Activated CD8-positive, alpha-beta memory T cell treated with anti-CD3 and anti-CD28 coated beads for 4 hours (primary cell): ENCODE measurements around the gene SMAD1.
A peak's percentile ranks its signal among the peaks of the same experiment; 100 is the strongest.
"Not testable (repeated sequence)": the region's sequence is repeated elsewhere in the genome, so short reads cannot be mapped to it uniquely, and the experiment has no call there.

Source experiments
- DNase-seq, 2 donors: peaks; one replicate each; pipeline ENCODE4 v3.0.0-alpha.2; 2020; ENCODE audit warnings: low read depth in 2 of 2

SMAD1 gene

DNA sequence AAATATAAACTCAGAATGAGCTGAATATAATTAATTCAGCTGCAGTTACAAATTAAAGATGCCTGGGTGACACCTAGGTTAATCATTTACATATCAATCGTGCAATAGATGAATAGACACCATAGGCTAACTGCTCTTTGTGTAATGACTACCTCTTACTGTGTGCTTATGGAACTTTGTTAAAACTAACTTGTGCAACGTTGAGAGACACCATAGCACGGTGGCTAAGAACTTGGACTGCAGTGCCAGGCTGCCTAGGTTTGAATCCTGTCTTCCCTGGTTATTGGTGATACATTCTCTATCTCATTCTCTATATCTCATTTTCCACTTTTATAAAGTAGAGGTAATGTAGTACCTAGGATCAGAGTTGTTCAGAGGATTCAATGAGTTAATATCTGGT, 46.9 kb downstream of the SMAD1 start:
- DNase-seq = no peak

DNA sequence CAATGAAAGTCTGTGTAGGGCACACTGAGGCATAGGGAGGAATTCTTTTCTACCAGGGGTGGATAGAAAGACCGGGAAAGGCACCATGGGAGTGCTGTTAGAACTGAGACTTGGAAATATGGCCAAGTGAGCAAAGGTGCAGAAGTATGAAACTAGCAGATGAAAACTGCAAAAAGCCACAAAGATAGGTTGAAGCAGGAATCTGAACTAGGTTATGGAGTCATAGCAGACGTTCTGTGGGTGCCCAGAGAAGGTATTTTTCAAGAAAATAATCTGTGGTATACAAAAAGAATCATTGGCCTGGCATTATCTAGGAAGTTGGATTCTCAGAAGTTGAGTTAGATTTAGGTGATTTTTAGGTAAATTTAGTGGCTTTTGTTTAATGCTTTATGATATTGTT, 48.5 kb downstream of the SMAD1 start:
- DNase-seq = no peak

DNA sequence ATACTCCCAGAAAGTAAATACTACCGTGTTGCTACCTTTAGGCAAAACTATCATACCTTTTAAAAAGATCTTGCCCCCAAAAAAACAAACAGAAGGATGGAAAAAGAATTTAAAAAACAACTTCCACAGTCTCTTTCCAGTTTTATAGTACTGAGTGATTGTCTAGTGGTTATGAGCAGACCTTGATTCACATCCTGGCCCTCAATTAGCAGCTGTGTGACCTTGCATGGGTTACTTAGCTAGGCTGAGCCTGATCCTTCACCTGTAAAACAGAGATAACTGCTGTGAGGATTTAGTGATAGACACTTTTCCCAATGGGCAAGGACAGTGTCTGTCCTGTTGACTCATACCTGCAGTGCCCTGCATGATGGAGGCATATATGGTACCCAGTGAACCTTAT, 49.0 kb downstream of the SMAD1 start:
- DNase-seq = no peak

DNA sequence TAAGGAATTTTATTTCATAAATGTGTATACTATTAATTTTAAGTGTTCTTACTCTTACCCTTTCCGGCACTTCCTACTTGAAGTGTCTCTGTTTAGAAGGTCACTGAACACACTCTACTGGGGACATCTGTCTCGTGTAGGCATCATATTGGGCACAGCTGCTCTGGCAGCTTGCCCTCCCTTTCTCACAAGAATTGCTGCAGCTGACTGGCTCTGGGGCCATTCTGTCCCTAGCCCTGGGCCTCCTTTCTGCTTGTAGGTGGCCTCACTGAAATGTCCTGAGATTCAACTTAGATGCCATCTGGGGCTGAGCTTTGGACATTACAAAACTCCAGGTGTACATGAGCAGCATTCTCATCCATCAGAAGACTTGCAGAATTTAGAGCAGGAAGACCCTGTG, 49.6 kb downstream of the SMAD1 start:
- no peak for DNase-seq

DNA sequence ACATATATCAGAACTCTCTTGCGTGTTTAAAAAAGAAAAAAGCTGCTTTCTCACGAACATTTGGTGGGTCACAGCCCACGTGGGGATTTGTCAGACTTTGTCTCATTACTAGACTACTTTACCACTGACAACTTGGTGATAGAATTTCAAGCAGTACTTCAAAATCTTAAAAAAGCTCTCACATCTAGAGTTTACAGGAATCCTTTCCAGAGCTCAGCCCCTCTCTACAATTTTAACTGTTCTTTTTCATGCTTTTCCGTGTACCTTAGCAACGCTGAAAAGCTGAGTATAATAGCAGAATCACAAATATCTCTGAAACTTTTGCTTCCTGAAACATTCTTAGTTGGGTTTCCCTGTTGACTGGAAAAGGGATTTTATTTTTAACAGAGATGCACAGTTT, 50.2 kb downstream of the SMAD1 start:
- DNase-seq = no peak

DNA sequence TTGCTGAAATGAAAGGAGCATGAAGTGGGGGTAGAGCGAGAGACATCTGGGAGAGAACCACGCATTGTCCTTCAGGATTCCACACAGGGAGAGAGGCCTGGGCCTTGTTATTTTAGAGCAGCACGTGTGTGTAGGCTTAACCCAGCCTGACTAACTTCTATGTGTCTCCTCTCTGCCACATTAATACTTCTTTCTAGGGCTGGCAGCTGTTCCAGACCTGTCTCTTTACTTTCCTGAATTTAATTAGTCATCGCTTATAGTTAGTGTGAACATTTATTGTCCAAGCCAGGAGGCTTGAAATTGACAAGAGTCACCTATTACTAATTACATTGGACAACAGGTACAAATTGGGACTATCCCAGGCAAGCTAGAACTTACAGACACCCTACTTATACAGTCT, 51.3 kb downstream of the SMAD1 start:
- no peak for DNase-seq

DNA sequence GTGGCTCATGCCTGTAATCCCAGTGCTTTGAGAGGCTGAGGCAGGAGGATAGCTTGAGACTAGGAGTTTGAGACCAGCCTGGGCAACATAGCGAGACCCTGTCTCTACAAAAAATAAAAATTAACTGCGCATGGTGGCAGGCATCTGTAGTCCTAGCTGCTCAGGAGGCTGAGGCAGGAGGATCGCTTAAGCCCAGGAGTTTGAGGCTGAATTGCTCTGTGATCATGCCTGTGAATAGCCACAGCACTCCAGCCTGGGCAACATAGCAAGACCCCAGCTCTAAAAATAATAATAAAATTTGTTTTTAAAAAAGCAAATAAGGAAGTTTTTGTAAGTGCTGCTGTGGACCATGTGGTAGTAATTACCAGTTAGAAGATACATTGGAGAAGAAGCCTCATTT, 51.8 kb downstream of the SMAD1 start:
- not testable (repeated sequence) for DNase-seq

DNA sequence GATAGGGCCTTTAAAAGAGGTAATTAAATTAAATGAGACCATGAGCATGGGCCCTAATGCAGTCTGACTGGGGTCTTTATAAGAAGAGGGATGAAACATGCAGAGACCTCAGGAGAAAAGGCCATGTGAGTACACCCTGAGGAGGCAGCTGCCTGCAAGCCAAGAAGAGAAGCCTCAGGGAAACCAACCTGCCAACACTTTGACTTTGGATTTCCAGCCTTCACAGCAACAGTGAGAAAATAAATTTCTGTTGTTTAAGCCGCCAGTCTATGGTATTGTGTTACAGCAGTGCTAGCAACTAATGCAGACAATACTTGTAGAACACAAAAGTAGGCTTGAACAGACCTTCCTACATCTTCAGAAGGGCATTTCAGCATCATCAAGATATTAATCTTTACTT, 52.3 kb downstream of the SMAD1 start:
- no peak for DNase-seq

DNA sequence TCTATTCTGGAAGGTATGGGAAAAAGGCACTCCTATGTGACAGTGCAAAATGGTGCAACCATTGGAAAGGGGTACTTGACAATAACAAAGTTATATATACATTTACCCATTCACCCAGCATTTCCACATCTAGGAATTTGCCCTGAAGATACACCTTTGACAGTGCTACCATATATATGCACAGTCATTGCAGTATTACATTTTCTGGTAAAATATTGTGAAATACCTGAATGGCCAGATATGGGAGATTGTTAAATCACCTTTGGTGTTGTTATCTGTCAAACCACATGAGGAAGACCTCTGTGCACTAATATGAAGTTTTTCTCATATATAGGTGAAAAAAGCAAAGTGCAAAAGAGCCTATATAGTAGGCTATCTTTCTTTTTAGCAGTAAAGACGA, 53.5 kb downstream of the SMAD1 start:
- no peak for DNase-seq

DNA sequence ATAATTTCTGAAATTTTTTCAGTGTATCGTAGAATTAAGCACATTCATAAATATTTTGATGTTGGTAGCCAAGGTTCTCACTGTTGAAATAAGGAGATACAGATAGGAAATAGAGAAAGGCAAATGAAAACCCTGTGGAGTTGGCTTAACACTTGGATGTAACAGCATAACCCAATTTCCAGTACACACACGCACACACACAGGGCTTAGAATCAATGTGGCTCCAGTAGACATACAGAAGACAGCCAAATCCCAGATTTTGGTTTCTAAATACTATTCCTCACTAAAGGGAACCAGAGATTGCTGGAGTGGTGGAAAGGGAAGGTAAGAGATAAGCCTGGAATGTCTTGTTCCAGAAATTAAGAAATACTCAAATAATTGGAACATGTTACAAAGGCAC, 54.4 kb downstream of the SMAD1 start:
- no peak for DNase-seq

DNA sequence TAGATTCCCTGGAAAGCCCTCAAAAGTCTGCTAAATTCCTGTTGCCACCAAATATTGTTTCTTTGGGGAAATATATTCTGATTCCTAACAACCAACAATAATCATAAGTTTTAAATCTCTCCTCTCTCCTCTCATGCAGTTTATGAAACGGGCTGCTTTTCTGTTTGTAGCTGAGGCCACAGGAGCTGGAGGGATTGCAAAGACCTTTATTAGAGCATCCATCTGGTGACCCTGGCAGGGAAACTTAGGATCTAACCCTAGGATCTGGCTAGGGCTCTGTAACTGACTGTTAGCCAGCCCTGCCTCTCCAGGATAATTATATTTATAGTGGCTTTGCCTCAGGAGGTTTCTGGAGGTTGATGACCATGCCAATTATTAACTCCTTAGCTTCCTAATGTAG, 56.9 kb downstream of the SMAD1 start:
- no peak for DNase-seq

DNA sequence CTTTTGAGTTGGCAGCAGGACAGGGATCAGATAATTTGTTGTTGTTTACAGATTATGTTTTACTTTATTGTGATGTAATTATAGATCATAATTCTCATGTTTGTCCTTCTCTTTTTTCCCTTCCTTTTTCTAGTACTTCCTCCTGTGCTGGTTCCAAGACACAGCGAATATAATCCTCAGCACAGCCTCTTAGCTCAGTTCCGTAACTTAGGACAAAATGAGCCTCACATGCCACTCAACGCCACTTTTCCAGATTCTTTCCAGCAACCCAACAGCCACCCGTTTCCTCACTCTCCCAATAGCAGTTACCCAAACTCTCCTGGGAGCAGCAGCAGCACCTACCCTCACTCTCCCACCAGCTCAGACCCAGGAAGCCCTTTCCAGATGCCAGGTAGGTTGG, 58.0 kb downstream of the SMAD1 start:
- DNase-seq = no peak

DNA sequence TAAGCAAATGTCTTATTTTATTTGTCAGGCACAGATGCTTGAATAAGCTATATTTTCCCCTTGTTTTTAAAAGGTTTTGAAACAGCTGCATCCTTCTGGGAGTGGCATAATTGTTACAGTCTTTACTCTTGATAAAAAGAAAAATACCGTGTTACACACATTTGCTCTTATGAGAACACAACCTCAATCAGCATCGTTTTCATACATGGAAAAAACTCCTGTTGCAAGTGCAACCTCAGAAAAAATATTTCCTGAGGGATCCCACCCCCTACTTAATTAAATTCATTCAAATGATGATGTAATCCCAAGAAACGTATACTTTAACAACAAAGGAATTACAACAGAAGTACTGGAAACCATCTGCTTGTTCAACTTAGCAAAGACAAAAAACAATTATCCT, 58.6 kb downstream of the SMAD1 start:
- DNase-seq = no peak

DNA sequence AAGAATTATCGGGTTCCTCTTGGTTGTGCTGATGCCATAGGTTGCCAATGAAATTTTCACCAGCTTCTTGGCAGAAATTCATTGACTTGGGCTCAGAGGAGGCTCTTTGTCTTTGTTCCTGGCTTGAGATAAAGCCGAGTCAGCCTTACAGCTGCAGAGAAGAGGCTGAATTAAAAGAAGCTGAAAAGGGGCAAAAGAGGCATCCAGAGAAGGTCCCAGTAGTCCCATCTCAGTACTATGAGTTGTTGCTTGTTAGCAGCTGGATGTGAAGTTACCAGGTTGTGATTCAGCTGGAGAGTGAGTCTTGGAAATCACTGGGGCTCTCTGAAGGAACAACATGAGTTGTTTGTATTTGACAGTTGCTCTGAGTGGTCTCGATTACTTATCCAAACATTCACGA, 59.7 kb downstream of the SMAD1 start:
- no peak for DNase-seq

DNA sequence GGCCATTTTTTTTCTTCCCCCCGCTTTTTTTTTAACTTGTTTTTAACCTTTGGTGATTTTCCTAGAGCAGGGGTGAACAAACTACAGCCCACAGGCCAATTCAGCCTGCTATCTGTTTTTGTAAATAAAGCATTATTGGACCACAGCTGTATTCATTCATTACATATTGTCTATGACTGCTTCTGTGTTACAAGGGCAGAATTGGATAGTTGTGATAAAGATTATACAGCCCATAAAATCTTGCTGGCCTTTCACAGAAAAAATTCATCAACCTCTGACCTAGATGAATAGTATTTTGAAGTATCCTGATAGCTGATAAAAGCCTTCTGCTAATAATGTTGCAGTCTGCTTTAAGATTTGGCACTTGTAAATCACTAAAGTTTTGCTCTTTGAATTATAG, 63.4 kb downstream of the SMAD1 start:
- DNase-seq = no peak

DNA sequence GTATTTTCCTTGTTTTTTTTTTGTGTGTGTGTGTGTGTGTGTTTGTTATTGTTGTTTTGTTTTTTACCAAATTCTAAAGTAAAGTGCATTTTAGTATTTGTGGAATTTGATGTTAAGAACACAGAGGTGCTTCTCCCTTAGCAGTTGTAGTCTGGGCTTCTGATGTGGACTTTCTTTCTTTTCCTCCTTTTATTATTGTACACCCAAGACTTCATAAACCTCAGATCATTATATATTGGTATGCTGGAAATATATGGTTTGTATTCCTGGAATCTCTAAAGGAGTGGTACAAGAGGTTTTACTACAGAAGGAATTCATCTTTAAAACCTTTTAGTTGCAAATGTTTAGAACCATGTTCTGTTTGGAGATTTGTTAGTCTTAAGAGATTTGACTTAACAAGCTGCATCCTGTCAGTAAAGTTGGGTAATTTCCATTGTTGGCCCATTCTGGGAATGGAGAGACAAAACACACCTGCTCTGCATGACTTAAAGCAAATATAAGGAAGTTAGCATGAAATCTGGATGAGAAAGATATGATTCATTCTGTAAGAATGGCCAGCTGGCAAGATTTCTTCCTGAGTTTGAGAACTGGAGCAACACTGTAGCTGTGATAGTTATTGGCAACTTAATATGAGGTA, 64.0 kb downstream of the SMAD1 start:
- no peak for DNase-seq

DNA sequence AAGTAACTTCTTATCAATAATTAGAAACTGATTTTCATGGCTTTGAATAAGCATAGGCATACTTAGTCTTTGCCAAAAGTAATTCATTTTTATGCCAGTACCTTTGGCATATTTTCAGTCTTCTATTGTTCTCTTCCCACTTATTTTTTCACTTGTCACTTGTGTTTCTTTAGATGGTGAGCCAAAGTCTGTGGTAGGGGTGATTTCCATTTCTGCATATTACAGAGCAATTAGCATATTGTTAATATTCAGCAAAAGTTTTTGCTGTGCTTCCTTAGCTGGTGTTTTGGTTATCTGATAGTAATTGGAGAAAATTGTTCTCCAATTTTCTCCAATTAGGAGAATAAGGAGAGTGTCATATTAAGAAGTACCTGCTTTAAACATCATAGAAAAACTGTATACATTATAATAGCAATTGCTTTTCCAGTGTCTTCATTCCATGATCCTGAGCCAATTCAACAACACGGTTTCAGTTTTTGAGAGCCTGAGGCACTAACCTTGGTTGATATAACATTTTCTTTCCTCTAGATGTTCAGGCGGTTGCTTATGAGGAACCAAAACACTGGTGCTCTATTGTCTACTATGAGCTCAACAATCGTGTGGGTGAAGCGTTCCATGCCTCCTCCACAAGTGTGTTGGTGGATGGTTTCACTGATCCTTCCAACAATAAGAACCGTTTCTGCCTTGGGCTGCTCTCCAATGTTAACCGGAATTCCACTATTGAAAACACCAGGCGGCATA, 64.7 kb downstream of the SMAD1 start:
- DNase-seq = no peak

DNA sequence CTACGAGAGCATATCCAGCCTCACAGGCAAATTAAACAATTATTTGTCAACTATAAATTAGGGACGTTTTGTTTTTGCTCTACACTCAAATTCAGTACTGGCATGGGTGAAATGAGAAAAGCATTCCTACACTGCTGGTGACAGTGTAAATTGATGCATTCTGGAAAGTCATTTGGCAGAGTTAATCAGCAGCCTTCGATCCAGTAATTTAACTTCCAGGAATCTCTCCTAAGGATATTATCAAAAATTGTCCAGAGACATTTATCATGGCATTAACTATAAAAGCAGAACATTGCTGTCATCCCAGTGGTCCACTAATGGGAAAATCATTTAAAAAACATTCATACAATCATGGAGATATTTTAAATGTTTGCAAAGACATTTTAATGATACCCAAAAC, 70.0 kb downstream of the SMAD1 start:
- DNase-seq = no peak

DNA sequence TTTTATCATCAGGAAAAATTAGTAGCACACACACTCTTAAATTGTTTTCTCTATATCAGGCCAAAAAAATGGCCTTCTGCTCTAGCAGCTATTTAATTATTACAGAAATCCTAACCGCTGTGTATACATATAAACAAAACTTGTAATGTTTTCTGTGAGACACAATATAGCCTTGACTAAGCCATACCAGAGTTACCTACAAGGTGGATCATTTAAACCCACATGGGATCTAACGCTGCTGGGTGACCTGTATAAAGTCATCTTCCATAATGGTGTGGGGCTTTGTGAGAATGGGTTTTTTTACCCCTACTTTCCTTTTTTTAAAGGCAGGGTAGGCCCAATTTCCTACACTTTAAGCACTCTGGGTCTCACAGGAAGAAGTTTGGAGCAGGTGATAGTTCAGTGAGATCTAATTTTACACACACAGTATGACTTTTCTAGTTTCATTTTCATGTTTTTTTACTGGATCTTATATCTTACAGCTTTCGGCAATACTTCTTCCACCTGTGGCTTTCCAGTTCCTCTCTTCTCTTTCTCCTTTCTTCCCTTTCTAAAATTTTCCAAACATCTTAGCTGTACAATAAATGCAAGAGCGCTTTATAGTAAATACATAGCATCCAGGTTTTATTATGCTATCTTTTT, 70.6 kb downstream of the SMAD1 start:
- DNase-seq = no peak

DNA sequence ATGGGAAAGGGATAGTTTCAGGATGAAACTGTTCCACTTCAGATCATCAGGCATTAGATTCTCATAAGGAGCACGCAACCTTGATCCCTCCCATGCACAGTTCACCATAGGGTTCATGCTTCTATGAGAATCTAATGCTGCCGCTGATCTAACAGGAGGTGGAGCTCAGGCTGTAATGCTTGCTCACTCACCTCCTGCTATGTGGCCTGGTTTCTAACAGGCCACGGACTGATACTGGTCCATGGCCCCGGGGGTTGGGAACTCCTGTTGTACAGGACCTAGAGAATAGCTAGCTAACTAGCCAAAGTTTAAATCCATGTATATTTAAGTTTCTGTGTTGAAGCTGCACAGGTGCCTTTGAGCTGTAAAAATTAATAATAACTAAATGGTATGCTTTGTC, 71.7 kb downstream of the SMAD1 start:
- no peak for DNase-seq

DNA sequence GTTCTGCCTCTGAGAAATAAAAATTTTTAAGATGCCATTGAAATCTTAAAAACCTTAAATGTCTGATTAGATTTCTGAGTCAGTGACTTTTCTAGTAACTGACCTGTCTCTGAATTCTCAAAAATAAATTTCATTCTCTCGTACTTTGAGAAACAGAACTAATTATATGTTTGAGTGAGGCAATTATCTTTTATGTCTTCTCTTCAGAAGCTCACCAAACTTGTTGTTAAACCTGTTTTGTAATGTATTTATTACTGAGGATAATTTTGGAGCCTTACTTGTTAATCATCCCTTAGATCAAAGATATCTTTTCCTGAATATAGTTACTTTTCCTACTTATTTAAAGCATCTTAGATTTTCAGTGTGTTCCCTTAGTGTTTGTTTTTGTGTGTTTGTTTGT, 73.0 kb downstream of the SMAD1 start:
- DNase-seq = no peak

DNA sequence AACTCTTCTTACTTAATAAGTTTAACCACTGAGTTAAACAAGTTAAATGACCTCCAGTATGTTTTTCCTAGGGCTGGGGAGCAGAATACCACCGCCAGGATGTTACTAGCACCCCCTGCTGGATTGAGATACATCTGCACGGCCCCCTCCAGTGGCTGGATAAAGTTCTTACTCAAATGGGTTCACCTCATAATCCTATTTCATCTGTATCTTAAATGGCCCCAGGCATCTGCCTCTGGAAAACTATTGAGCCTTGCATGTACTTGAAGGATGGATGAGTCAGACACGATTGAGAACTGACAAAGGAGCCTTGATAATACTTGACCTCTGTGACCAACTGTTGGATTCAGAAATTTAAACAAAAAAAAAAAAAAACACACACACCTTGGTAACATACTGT, 76.1 kb downstream of the SMAD1 start:
- DNase-seq = peak; percentile 10 to 15

DNA sequence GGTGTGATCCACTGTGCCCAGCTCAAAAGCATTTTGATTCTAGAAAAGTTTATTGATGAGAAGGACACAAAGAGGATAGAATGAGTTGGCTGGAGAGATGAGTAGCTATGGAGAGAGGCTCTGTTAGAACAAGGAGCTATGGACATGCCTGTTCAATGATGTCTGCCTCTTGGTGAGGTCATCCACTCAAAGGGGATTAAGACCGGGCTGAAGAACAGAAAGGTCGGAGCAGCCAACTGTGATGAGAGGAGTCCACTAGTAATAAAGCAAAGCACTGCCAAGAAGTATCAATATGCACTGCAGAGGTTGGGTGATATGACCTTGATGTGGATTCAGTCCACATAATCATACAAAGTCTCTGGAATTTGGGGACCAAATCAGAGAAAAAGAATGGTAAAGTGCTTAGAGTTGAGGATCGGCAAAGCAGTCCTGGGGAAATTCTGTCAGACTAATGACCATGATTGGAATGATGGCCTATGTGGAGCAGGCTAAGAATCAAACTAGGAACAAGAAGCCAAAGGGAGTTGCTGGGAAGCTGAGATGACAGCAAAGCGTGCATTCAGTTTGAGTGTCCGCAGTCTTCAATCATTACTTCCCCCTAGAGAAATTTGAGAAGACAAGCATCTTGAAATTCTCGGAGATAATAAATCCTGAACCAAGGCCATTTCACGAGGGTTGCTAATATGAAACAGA, 81.8 kb downstream of the SMAD1 start:
- no peak for DNase-seq
